Activated T-helper 1 cell treated with Interleukin-2 at 50 U/mL for 16 hours (primary cell): ENCODE results near the gene MIF.
"Not testable (repeated sequence)": the region's sequence is repeated elsewhere in the genome, so short reads cannot be mapped to it uniquely, and the experiment has no call there.

Experiments
- DNase-seq: peaks from one replicate; pipeline ENCODE4 v3.0.0-alpha.2; 2020; ENCODE audit warnings: low read depth

Gene MIF

GRCh38 chr22:23893945-23894709 is at the start of gene MIF:
TSS of gene MIF (plus strand) at chr22:23894383. CDS start at chr22:23894475, 92 bp downstream.
- DNase-seq, result peak; percentile 90

- no peak for DNase-seq
Measured at GRCh38 chr22:23844739-23845202, 49.4 kb upstream of the MIF start.

- DNase-seq, result no peak
Measured at GRCh38 chr22:23845265-23846080, 48.7 kb upstream of the MIF start.

- no peak for DNase-seq
Measured at GRCh38 chr22:23846081-23846469, 48.1 kb upstream of the MIF start.

- DNase-seq, result no peak
Measured at GRCh38 chr22:23847310-23847920, 46.8 kb upstream of the MIF start.

- no peak for DNase-seq
Measured at GRCh38 chr22:23847991-23848864, 46.0 kb upstream of the MIF start.

- DNase-seq, result peak; percentile 76
Measured at GRCh38 chr22:23849009-23850006, 44.9 kb upstream of the MIF start.

GRCh38 chr22:23850136-23850611 is 44.0 kb upstream of the MIF start:
- no peak for DNase-seq

- no peak for DNase-seq
Measured at GRCh38 chr22:23856721-23857605, 37.2 kb upstream of the MIF start.

- DNase-seq, result peak; percentile 90
Measured at GRCh38 chr22:23857606-23858483, 36.3 kb upstream of the MIF start, which contains the start of gene SLC2A11. TSS of gene SLC2A11 (plus strand) at chr22:23857875. CDS start at chr22:23858000, 125 bp downstream.

- no peak for DNase-seq
Measured at GRCh38 chr22:23858484-23858815, 35.7 kb upstream of the MIF start.

GRCh38 chr22:23859201-23859600 is 35.0 kb upstream of the MIF start:
- no peak for DNase-seq

GRCh38 chr22:23860187-23860586 is 34.0 kb upstream of the MIF start:
- not testable (repeated sequence) for DNase-seq

GRCh38 chr22:23862103-23862502 is 32.1 kb upstream of the MIF start:
- no peak for DNase-seq

- not testable (repeated sequence) for DNase-seq
Measured at GRCh38 chr22:23864499-23865154, 29.6 kb upstream of the MIF start.

- no peak for DNase-seq
Measured at GRCh38 chr22:23868580-23868979, 25.6 kb upstream of the MIF start.

- DNase-seq, result no peak
Measured at GRCh38 chr22:23874871-23875270, 19.3 kb upstream of the MIF start.

- no peak for DNase-seq
Measured at GRCh38 chr22:23875801-23876200, 18.4 kb upstream of the MIF start.
